ENCODE measurements around the gene KMT2D. TPM values are rescaled to one million over a fixed set of nuclear protein-coding genes. Genes with fewer than 3 reads are reported as not detected.

Gene KMT2D
- total and polyA plus RNA-seq, 10 of the 15 experiments (the other 5 are each of a cell fraction or from before 2014, with no cell fraction given), result 0.51 to 71.5 (median 10.4) TPM

- Histone ChIP-seq H3K9ac (ENCODE audit: control insufficient read depth, insufficient read depth, low read length) (no peak overlapping the region), H3K4me3 (no peak overlapping the region), H3K9me3 (replicated peaks; ENCODE audit: control insufficient read depth, insufficient read depth, low read length) (no peaks in the 10 kb centered on the region), H3K36me3 (ENCODE audit: control insufficient read depth in 2 of 2, insufficient read depth in 2 of 2, low read length in 1 of 2) (peaks cover 49 to 74% of the 10 kb centered on the region in 2 experiments), H3K4me1 (ENCODE audit: control insufficient read depth, insufficient read depth, low read length) (no peaks in the 10 kb centered on the region), H4K20me1 (ENCODE audit: control insufficient read depth, insufficient read depth) (peaks cover 12% of the 10 kb centered on the region), H3K27ac (ENCODE audit: control insufficient read depth, insufficient read depth) (no peak overlapping the region), H3K27me3 (replicated peaks in 1 of 2; ENCODE audit: control insufficient read depth in 2 of 2, insufficient read depth in 2 of 2, low read length in 1 of 2) (no peaks in the 10 kb centered on the region), H3K4me2 (ENCODE audit: control insufficient read depth, insufficient read depth) (no peak overlapping the region), H3K79me2 (ENCODE audit: control insufficient read depth, insufficient read depth, low read length) (peaks cover 6% of the 10 kb centered on the region), H2AFZ (ENCODE audit: control insufficient read depth, low read depth, low read length) (no peak overlapping the region)
- no TSS peak for BruUV-seq (replicated peaks)
- no peak for ATAC-seq
- no peak for TF ChIP-seq TAF1 (IDR thresholded peaks at IDR 0.05; ENCODE audit: borderline replicate concordance, low read depth, low read length)
- 0 out of 2 replicates have a peak, but pooled peaks have one; percentile 32 for TF ChIP-seq POLR2A (IDR thresholded peaks at IDR 0.05; ENCODE audit: low read depth, low read length)
- peak; percentile 90 for TF ChIP-seq BCL3 (IDR thresholded peaks at IDR 0.05; ENCODE audit: borderline replicate concordance, insufficient read depth, low read depth, low read length, poor library complexity, severe bottlenecking)
- RAD21 ChIA-PET (ENCODE audit: unreplicated experiment), result no interaction called here
- intact Hi-C loops (cut with micrococcal nuclease; ENCODE audit: unreplicated experiment) (no loop called here), in situ Hi-C loops (cut with MboI) (no loop called here)
- WGBS (ENCODE audit: insufficient coverage, insufficient replicate concordance, low lambda C conversion rate, missing lambda C conversion rate), result 95% methylated on average over 20 of the region's 20 CpGs
- POLR2A ChIA-PET, result interaction anchor here (0.6 kb wide), 1 partner anchor 13 kb away, joined by 4 read pairs; no protein-coding TSS in a partner anchor
- CTCF ChIA-PET, result interaction anchor here (1.7 kb wide), 1 partner anchor 12 kb away, joined by 4 read pairs; no protein-coding TSS in a partner anchor
- no peak for FAIRE-seq
- DNase-seq (ENCODE audit: low read depth, low spot score), result no peak
- SMC1A ChIA-PET (ENCODE audit: uncharacterized antibody, unreplicated experiment), result no interaction called here
Observed at GRCh38 chr12:49049566-49050224, 10.9 kb downstream of the KMT2D start.

GRCh38 chr12:49048953-49049352 is 11.6 kb downstream of the KMT2D start:
- Histone ChIP-seq H3K79me2 (ENCODE audit: control insufficient read depth, insufficient read depth, low read length) (no peaks in the 10 kb centered on the region; the same call in none of the 2 replicates), H3K4me3 (no peak overlapping the region), H3K27me3 (replicated peaks in 1 of 2; ENCODE audit: control insufficient read depth in 2 of 2, insufficient read depth in 2 of 2, low read length in 1 of 2) (no peaks in the 10 kb centered on the region), H3K27ac (ENCODE audit: control insufficient read depth, insufficient read depth) (no peak overlapping the region), H3K9me3 (replicated peaks; ENCODE audit: control insufficient read depth, insufficient read depth, low read length) (no peaks in the 10 kb centered on the region), H3K36me3 (ENCODE audit: control insufficient read depth in 2 of 2, insufficient read depth in 2 of 2, low read length in 1 of 2) (peaks cover 54 to 74% of the 10 kb centered on the region in 2 experiments), H3K4me2 (ENCODE audit: control insufficient read depth, insufficient read depth) (no peak overlapping the region), H4K20me1 (ENCODE audit: control insufficient read depth, insufficient read depth) (peaks cover 11% of the 10 kb centered on the region), H2AFZ (ENCODE audit: control insufficient read depth, low read depth, low read length) (no peak overlapping the region), H3K4me1 (ENCODE audit: control insufficient read depth, insufficient read depth, low read length) (no peaks in the 10 kb centered on the region), H3K9ac (ENCODE audit: control insufficient read depth, insufficient read depth, low read length) (no peak overlapping the region)
- ChIA-PET SMC1A (ENCODE audit: uncharacterized antibody, unreplicated experiment) (interaction anchor here (1.2 kb wide), 1 partner anchor 52 kb away, joined by 6 read pairs; no protein-coding TSS in a partner anchor), POLR2A (interaction anchor here (0.6 kb wide), 1 partner anchor 21 kb away, joined by 3 read pairs; the partner anchor contains the start of gene RHEBL1), CTCF (interaction anchor here (1.2 to 1.7 kb wide), 3 partner anchors 11 to 56 kb away, joined by 4 to 6 read pairs (median 4); no protein-coding TSS in a partner anchor), RAD21 (ENCODE audit: unreplicated experiment) (interaction anchor here (1.0 kb wide), 1 partner anchor 14 kb away, joined by 3 read pairs; no protein-coding TSS in a partner anchor)
- WGBS (ENCODE audit: insufficient coverage, insufficient replicate concordance, low lambda C conversion rate, missing lambda C conversion rate), result 83% methylated on average over 10 of the region's 10 CpGs
- ATAC-seq (no peak), DNase-seq (ENCODE audit: low read depth, low spot score) (no peak), FAIRE-seq (no peak)
- no TSS peak for BruUV-seq (replicated peaks)
- in situ Hi-C loops (cut with MboI) (no loop called here), intact Hi-C loops (cut with micrococcal nuclease; ENCODE audit: unreplicated experiment) (no loop called here)
- TF ChIP-seq SUPT20H (IDR thresholded peaks at IDR 0.05; ENCODE audit: borderline replicate concordance, control insufficient read depth, low read depth, low read length) (no peak), USF2 (IDR thresholded peaks at IDR 0.05; ENCODE audit: borderline replicate concordance, low read depth, low read length) (no peak), PAX8 (IDR thresholded peaks at IDR 0.05) (no peak), NFYB (IDR thresholded peaks at IDR 0.05; ENCODE audit: insufficient read depth, low read depth, low read length) (no peak), ELK1 (IDR thresholded peaks at IDR 0.05; ENCODE audit: low read depth, low read length) (no peak), NFXL1 (IDR thresholded peaks at IDR 0.05; ENCODE audit: borderline replicate concordance) (no peak), HDAC2 (IDR thresholded peaks at IDR 0.05) (no peak), STAT3 (IDR thresholded peaks at IDR 0.05; ENCODE audit: low read depth, low read length) (no peak), EED (IDR thresholded peaks at IDR 0.05; ENCODE audit: low read depth) (no peak)

All from GM12878 (cell line).